ENCODE measurements around the gene EBPL. TPM values are rescaled to one million over a fixed set of nuclear protein-coding genes. Genes with fewer than 3 reads are reported as not detected.

EBPL gene
- polyA plus RNA-seq, 2 of the 4 experiments (the other 2 are of a cell fraction): 53.1 to 95.0 TPM

- no peak for TF ChIP-seq BHLHE40 (IDR thresholded peaks at IDR 0.05; ENCODE audit: low read depth, low read length)
These were observed 49.6 kb upstream of the EBPL start (continued) for GRCh38 chr13:49740870-49741269.

GRCh38 chr13:49739498-49740187, 48.4 kb upstream of the EBPL start:
- H3K4me2 ChIP-seq: no peak overlapping the region
- H3K4me1 ChIP-seq: peaks cover 6% of the 10 kb centered on the region; the same call in 1 of the 3 replicates
- ChIA-PET CTCF (interaction anchor here (1.2 to 1.9 kb wide), 3 partner anchors 11 to 108 kb away, joined by 3 to 4 read pairs (median 4); no protein-coding TSS in a partner anchor), POLR2A (no interaction called here)
- no peak overlapping the region for H3K4me3 ChIP-seq
- DNase-seq (ENCODE audit: low read depth in 1 of 2, low spot score in 1 of 2): no peak
- no peak for ATAC-seq
- H3K27ac ChIP-seq: no peak overlapping the region
- TF ChIP-seq CHD4 (IDR thresholded peaks at IDR 0.05; ENCODE audit: borderline replicate concordance): no peak
- no peak for TF ChIP-seq MAZ (IDR thresholded peaks at IDR 0.05; ENCODE audit: borderline replicate concordance, low read depth, low read length)
- no peak for TF ChIP-seq NR3C1 (IDR thresholded peaks at IDR 0.05)
- TF ChIP-seq RFX5 (IDR thresholded peaks at IDR 0.05): no peak
- no peak for TF ChIP-seq CTCF (IDR thresholded peaks at IDR 0.05)
- no peak for TF ChIP-seq POLR2AphosphoS2 (conservative IDR thresholded peaks at IDR 0.05; ENCODE audit: low read length)
- no peak for TF ChIP-seq MAFK (IDR thresholded peaks at IDR 0.05; ENCODE audit: partially characterized antibody)
- no peak for TF ChIP-seq REST (IDR thresholded peaks at IDR 0.05)
- TF ChIP-seq KDM1A (IDR thresholded peaks at IDR 0.05; ENCODE audit: low read depth): no peak
- no peak for TF ChIP-seq RNF2 (IDR thresholded peaks at IDR 0.05; ENCODE audit: borderline replicate concordance, low read depth)
- 66% methylated on average over 5 of the region's 5 CpGs for WGBS (ENCODE audit: missing lambda C conversion rate)
- no peak for FAIRE-seq
- H3K9me3 ChIP-seq: no peaks in the 10 kb centered on the region

GRCh38 chr13:49733181-49733951, 42.1 kb upstream of the EBPL start:
- WGBS (ENCODE audit: missing lambda C conversion rate): 85% methylated on average over 12 of the region's 12 CpGs
- Histone ChIP-seq H3K4me2 (no peak overlapping the region), H3K27ac (no peak overlapping the region), H3K4me1 (peaks cover 15% of the 10 kb centered on the region), H3K4me3 (no peak overlapping the region), H3K9me3 (no peaks in the 10 kb centered on the region)
- POLR2A ChIA-PET: no interaction called here
- CTCF ChIA-PET: no interaction called here
- DNase-seq (ENCODE audit: low read depth in 1 of 2, low spot score in 1 of 2) (no peak), ATAC-seq (no peak), FAIRE-seq (no peak)
- TF ChIP-seq FOSL2 (IDR thresholded peaks at IDR 0.05) (no peak), FOSL2 (CRISPR knock-in tag; IDR thresholded peaks at IDR 0.05) (no peak), USF2 (IDR thresholded peaks at IDR 0.05) (no peak), KDM5A (IDR thresholded peaks at IDR 0.05) (no peak), JUN (IDR thresholded peaks at IDR 0.05) (no peak), ZFP36 (IDR thresholded peaks at IDR 0.05; ENCODE audit: borderline replicate concordance, partially characterized antibody) (no peak), NPAS2 (CRISPR knock-in tag; IDR thresholded peaks at IDR 0.05; ENCODE audit: borderline replicate concordance) (no peak), ATOH8 (CRISPR knock-in tag; IDR thresholded peaks at IDR 0.05; ENCODE audit: low read depth) (no peak), E2F6 (IDR thresholded peaks at IDR 0.05; ENCODE audit: borderline replicate concordance, low read depth) (no peak), BHLHE40 (IDR thresholded peaks at IDR 0.05; ENCODE audit: low read depth, low read length) (no peak), ELK1 (IDR thresholded peaks at IDR 0.05; ENCODE audit: low read depth, low read length) (no peak), ZC3H11A (IDR thresholded peaks at IDR 0.05) (no peak), SREBF2 (IDR thresholded peaks at IDR 0.05) (no peak)

Measured in A549 (cell line).